HG03342 (cell line): ENCODE data around the gene FOXP4.

Source experiments
- ATAC-seq: cut with Tn5 transposase; IDR thresholded peaks from one replicate; pipeline ENCODE4 v1.9.1; 2021; ENCODE audit warnings: mild to moderate bottlenecking, moderate library complexity; ENCODE audit not compliant: unreplicated experiment

FOXP4 gene

DNA sequence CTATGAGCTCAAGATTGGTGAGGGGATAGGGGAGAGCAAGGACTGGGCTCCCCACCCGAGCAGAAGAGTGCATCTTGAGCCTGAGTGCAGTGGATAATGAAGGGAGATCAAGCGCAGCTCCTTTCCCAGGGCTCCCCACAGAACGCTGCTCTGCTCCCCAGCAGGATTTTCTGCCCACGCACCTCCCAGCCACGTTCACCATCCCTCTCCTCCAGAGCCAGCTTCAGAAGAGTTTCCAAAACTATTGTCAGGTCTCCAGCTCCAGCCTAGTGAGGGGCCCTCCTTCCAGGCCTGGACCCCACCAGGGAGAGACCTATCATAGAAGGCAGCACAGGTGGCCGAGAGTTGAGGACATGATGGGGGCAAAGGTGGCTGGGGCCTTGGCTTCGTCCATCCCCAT lies 34.5 kb downstream of the FOXP4 start:
- ATAC-seq: no peak

DNA sequence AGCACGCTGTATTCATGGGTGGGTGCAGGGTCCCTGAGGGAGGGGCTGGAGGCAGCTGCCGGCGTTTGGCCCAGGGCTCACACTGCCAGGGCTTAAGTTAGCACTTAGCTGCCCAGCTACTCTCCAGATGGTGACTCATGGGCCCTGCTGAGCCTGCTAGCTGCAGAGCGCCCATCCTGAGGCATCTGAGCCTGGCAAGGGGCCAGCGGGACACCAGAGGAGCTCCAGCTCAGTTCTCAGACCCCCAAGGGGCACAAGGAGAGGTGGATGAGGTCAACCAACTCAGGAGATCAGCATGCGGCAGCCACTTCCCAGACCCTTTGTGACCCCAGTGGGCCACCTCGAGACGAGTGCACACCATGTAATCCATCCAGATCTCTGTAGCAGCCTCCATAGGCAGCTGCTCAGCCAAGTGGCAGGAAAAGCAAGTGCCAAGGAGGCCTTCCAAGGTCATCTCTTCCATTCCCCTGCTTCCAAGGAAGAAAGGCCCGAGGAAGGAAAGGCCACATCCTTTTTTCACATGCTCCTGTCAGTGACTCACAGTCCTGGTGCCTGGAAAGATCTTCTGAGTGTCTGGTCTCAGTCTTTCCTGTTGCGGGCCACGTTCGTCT lies 35.3 kb downstream of the FOXP4 start:
- ATAC-seq: no peak

DNA sequence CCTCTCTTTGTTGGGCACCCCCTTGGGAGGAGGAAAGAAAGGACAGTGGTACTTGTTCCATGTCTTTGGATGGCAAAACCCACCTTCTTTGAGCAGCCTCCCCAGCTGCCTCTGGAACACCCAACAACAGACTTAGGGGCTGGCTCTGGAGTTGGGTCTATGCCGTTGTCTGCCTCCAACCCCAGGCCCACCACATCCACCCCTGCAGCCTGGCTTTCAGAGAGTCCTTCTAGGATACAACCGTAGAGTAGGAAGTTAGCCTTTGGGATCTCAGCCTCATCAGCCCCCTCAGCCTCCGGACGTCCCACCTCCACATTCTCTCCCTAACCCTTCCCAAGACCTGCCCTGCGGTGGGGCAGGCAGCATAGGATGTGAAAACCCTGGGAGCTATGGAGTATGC lies 36.4 kb downstream of the FOXP4 start:
- no peak for ATAC-seq

- ATAC-seq: no peak
These were observed 37.4 kb downstream of the FOXP4 start for GRCh38 chr6:41583565-41583964.

DNA sequence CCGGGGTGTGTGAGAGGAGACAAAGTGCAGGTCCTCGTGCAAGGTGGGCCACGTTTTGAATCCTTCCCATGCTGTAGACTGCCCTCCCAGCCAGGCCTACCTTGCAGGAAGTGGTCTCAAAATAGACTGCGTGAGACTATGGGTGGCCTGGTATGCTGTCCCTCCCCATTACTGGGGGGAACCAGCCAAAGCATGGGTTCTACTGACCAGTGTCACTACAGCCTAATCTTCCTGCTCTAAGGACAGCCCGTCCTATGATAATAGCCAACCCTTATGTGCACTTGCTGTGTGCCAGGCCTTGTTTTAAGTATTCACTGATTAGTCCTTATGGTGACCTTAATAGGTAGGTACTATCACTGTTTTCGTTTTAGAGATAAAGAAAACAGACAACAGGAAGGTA lies 38.0 kb downstream of the FOXP4 start:
- ATAC-seq: no peak

DNA sequence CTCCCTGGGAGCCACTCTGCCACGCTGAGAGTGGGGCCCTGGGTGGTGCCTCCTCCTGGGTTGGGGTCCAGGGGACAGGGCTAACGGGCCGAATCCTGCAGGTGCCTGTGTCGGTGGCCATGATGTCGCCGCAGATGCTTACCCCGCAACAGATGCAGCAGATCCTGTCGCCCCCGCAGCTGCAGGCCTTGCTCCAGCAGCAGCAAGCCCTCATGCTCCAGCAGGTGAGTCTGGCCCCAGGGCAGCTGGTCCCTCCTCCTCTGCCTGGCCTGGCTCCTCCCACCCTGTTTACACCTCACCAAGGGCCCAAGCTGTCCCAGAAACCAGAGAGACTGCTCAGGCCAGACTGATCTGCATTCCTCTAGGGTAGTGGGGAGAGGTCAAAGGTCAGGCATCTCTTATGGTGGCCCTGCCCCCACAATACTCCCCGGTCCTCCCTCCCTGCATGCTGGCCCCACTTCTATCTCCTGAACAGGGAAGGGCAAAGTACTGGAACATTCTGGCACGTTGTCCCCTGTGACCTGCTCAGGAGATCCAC lies 38.6 kb downstream of the FOXP4 start:
- no peak for ATAC-seq

GRCh38 chr6:41585605-41586004 lies 39.4 kb downstream of the FOXP4 start:
- ATAC-seq: no peak

- no peak for ATAC-seq
These were observed 40.2 kb downstream of the FOXP4 start for GRCh38 chr6:41586252-41587007.

DNA sequence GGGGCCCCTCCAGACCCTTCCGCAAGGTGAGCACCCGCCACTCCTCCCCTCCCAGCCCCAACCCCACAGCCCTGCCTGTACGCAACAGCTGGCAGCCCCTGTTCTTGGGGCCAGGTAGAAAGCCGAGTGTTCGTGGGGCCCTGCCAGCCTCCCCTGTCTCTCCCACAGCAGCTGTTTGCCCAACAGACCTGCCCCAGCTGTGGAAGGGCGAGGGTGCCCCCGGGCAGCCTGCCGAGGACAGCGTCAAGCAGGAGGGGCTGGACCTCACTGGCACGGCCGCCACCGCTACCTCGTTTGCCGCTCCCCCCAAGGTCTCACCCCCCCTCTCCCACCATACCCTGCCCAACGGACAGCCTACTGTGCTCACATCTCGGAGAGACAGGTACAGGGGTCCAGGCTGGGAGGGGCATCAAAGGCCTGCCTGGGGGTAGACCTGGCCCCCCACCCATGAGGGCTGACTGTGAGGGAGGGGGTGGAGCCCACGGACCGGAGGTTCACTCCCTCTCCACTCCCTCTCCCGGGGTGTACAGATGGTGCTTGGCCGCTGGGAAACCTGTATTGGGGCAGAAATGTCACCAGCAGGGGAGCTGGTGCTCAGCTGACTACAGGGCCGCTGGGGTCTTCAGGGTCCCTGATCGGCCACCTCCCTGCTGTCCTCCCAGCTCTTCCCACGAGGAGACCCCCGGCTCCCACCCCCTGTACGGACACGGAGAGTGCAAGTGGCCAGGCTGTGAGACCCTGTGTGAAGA lies 41.1 kb downstream of the FOXP4 start:
- no peak for ATAC-seq

DNA sequence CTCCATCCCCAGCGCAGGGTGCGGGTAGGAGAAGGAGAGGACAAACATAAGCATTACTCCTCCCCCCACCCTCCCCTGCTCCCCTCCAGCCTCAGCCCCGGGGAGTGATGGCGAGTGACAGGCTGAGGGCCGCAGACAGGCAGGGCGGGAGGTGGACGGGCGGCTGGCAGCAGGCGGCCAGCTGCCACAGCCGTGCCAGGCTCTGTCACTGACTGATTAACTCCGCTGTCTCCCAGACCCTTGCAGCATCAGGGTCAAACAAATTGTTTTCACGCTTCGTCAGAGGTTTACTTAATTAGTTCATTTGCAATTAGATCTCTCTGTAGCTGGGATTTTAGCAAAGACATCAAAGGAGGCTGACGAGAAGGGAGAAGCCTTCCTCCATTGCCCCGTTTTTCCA lies 41.9 kb downstream of the FOXP4 start:
- ATAC-seq: no peak

GRCh38 chr6:41589223-41589622 lies 43.0 kb downstream of the FOXP4 start:
- ATAC-seq: no peak

DNA sequence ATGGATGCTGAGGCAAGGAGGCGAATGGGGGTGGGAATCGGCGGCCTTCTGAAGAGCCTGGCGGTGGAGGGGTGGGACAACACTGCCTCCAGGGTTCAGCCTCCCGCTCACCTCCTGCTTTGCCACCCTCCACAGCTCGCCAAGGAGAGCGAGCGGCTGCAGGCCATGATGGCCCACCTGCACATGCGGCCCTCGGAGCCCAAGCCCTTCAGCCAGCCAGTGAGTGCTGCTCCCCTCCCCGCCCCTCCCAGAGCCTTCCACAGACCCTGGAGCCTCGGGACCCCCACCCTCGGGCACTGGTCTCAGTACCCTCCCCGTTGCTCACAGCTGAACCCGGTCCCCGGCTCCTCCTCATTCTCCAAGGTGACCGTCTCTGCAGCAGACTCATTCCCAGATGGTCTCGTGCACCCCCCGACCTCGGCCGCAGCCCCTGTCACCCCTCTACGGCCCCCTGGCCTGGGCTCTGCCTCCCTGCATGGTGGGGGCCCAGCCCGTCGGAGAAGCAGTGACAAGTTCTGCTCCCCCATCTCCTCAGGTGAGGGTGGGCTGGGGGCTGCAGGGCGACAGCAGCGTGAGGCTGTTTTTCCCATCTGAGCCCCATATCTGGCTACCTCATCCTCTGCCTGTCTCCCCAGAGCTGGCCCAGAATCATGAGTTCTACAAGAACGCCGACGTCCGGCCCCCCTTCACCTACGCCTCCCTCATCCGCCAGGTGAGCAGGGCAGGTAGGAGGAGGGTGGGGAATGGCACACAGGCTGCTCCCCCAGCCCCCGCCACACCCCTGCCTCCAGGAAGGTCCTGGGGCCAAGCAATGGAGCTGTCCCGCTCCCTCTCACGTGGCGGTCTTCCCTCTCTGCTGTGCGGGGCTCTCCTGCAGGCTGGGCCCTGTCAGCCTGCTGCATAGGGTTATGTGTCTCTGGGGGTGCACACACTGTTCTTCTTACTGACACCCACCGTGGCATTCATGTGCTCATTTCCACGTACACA lies 43.7 kb downstream of the FOXP4 start:
- no peak for ATAC-seq

DNA sequence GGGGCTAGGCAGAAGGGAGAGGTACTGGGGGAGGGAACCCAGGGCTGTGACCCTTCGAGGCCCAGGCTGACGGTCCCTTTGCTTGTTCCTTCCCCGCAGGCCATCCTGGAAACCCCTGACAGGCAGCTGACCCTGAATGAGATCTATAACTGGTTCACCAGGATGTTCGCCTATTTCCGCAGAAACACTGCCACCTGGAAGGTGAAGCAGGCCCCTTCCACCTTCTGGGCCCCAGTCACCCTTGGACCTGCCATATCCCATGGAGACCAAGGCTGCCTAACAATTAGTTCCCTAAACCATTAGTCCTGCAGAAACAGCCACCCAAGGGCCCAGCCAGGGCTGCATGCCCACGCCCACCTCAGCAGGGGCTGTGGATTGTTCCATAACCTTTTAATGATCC lies 44.9 kb downstream of the FOXP4 start:
- ATAC-seq: no peak

GRCh38 chr6:41591859-41592502 lies 45.8 kb downstream of the FOXP4 start:
- ATAC-seq: no peak

GRCh38 chr6:41593406-41593805 lies 47.2 kb downstream of the FOXP4 start:
- ATAC-seq: no peak

DNA sequence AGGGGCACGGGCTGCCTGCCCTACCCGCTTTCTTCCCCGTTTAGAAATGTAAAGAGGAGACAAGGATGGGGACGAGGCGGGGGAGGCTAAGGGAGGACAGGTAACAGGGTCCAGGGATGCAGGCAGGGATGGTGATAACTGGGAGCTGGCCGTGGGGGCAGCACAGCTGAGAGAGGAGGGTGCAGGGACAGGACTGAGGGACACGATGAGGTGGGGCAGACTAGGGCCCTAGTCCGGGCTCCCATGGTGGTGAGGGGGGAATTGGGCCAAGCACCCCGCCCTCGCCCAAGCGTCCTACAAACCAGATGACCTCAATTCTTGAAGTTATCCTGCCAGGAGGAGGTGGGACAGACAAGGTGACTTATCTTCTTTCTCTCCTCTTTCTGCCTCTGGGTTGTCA lies 47.7 kb downstream of the FOXP4 start:
- ATAC-seq: no peak

DNA sequence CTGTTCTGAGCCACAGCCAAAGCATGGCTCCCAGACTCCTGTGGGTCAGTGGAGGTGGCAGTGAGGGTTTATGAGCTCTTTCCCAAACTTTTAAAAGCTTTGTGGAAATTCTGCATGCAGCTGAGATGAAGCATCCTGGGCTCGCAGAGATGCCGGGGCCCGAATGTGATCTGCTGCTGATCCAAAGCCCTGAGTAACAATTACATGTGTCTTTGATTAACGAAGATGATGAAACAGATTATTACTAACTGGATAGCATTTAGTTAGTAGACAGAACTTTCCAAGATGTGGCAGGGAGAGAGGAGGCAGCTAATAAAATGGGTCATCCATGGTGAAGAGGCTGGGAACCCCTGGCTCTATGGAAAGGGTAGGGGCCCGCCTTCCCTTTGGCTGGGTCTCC lies 48.1 kb downstream of the FOXP4 start:
- ATAC-seq: no peak

DNA sequence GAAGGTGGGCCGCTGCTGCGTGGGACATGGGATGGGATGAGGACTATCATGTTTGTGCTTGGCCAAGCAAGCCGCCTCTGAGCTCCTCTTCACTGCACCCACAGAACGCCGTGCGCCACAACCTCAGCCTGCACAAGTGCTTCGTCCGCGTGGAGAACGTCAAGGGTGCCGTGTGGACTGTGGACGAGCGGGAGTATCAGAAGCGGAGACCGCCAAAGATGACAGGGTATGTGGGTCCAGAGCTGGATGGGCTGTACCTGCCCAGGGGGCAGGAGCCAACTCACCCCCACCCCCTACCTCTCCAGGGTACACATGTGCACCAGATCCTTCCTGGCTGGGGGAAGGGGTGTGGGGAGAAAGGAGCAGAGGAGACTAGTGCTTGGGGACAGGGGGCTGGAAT lies 48.6 kb downstream of the FOXP4 start:
- ATAC-seq: no peak

DNA sequence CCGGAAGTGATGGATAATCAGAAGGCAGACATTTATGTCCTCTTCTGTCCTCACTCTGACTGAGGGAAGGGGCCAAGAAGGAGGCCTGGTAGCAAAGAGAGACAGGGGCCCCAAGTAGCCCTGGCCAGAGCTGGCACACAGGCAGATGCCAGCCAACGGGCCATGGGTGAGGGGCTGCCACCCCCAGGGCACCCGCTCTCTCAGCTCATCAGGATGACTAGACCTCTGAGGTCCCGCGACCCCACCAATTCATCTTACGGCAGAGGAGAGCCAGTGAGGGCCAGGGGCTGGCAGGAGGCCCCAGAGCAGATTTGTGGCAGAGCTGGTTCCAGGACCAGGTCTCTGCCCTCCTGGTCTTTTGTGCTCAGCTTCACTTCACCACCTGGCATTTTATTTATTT lies 49.0 kb downstream of the FOXP4 start:
- ATAC-seq: no peak

GRCh38 chr6:41596096-41596685 lies 50.0 kb downstream of the FOXP4 start:
- no peak for ATAC-seq
